RPMI7951 (cell line): Measurements from ENCODE around the gene KIF18B. TPM values are rescaled to one million over a fixed set of nuclear protein-coding genes. Genes with fewer than 3 reads are reported as not detected.

Experiments
- DNase-seq: peaks from one replicate; pipeline ENCODE4 v3.0.0-alpha.2; 2012; ENCODE audit warnings: low read depth
- total RNA-seq: library from RNA; depleted of rRNA; stranded (reverse); fragments of >200 nt; shearing (Covaris generic); gene quantifications from 2 replicates; pipeline ENCODE4 v1.2.3, GENCODE V29; 2014; rRNA removed

The KIF18B gene
- total RNA-seq, result 7.2 and 7.6 TPM in 2 replicates

- peak; percentile 95 for DNase-seq
Observed at GRCh38 chr17:44947461-44948314, at the start of gene KIF18B. Gene KIF18B, minus strand, starts transcription at chr17:44947773. Its CDS starts 11,429 bp downstream, at chr17:44936344.

- no peak for DNase-seq
Observed at GRCh38 chr17:44996304-44996703, 48.7 kb upstream of the KIF18B start.

- no peak for DNase-seq
Observed at GRCh38 chr17:44995436-44996001, 47.9 kb upstream of the KIF18B start.

- no peak for DNase-seq
Observed at GRCh38 chr17:44992242-44992939, 44.8 kb upstream of the KIF18B start.

GRCh38 chr17:44990994-44991393 lies 43.4 kb upstream of the KIF18B start:
- DNase-seq, result no peak

- no peak for DNase-seq
Observed at GRCh38 chr17:44989552-44990138, 42.1 kb upstream of the KIF18B start.

GRCh38 chr17:44988044-44988942 lies 40.7 kb upstream of the KIF18B start:
- DNase-seq, result no peak

- DNase-seq, result no peak
Observed at GRCh38 chr17:44983563-44983962, 36.0 kb upstream of the KIF18B start.

- no peak for DNase-seq
Observed at GRCh38 chr17:44982113-44982702, 34.6 kb upstream of the KIF18B start.

GRCh38 chr17:44981221-44981968 lies 33.8 kb upstream of the KIF18B start:
- DNase-seq, result peak; percentile 83

GRCh38 chr17:44979426-44979995 lies 31.9 kb upstream of the KIF18B start:
- DNase-seq, result no peak

- no peak for DNase-seq
Observed at GRCh38 chr17:44978807-44979206, 31.2 kb upstream of the KIF18B start.

GRCh38 chr17:44977814-44978550 lies 30.4 kb upstream of the KIF18B start:
- no peak for DNase-seq

GRCh38 chr17:44977065-44977464 lies 29.5 kb upstream of the KIF18B start:
- DNase-seq, result no peak

GRCh38 chr17:44976206-44976605 lies 28.6 kb upstream of the KIF18B start:
- DNase-seq, result no peak

GRCh38 chr17:44972953-44973352 lies 25.4 kb upstream of the KIF18B start:
- DNase-seq, result peak; percentile 84

- DNase-seq, result peak; percentile 44
Observed at GRCh38 chr17:44971776-44972483, 24.4 kb upstream of the KIF18B start.

GRCh38 chr17:44970136-44970741 lies 22.7 kb upstream of the KIF18B start:
- DNase-seq, result peak; percentile 42
